ENCODE measurements around the gene LMCD1.
"Not testable (repeated sequence)": the region's sequence is repeated elsewhere in the genome, so short reads cannot be mapped to it uniquely, and the experiment has no call there.

The LMCD1 gene

GRCh38 chr3:8562081-8562595 is 60.5 kb downstream of the LMCD1 start:
- no peak for DNase-seq (ENCODE audit: low read depth)

GRCh38 chr3:8563146-8563545 is 61.5 kb downstream of the LMCD1 start:
- DNase-seq (ENCODE audit: low read depth), result no peak

- DNase-seq (ENCODE audit: low read depth), result no peak
These were observed 62.0 kb downstream of the LMCD1 start for GRCh38 chr3:8563597-8563996.

GRCh38 chr3:8565376-8565775 is 63.8 kb downstream of the LMCD1 start:
- DNase-seq (ENCODE audit: low read depth), result no peak

GRCh38 chr3:8567784-8568575 is 66.4 kb downstream of the LMCD1 start:
- no peak for DNase-seq (ENCODE audit: low read depth)

GRCh38 chr3:8571256-8571655 is 69.6 kb downstream of the LMCD1 start:
- DNase-seq (ENCODE audit: low read depth), result no peak

GRCh38 chr3:8573342-8573926 is 71.8 kb downstream of the LMCD1 start:
- DNase-seq (ENCODE audit: low read depth), result no peak

- no peak for DNase-seq (ENCODE audit: low read depth)
These were observed 72.5 kb downstream of the LMCD1 start for GRCh38 chr3:8574040-8574669.

GRCh38 chr3:8574670-8575322 is 73.2 kb downstream of the LMCD1 start:
- no peak for DNase-seq (ENCODE audit: low read depth)

- DNase-seq (ENCODE audit: low read depth), result no peak
These were observed 73.9 kb downstream of the LMCD1 start for GRCh38 chr3:8575364-8576104.

GRCh38 chr3:8576436-8576835 is 74.8 kb downstream of the LMCD1 start:
- no peak for DNase-seq (ENCODE audit: low read depth)

- peak; percentile 13 for DNase-seq (ENCODE audit: low read depth)
These were observed 75.4 kb downstream of the LMCD1 start for GRCh38 chr3:8576841-8577571.

- DNase-seq (ENCODE audit: low read depth), result no peak
These were observed 76.7 kb downstream of the LMCD1 start for GRCh38 chr3:8578282-8578681.

- no peak for DNase-seq (ENCODE audit: low read depth)
These were observed 77.5 kb downstream of the LMCD1 start for GRCh38 chr3:8579096-8579495.

- no peak for DNase-seq (ENCODE audit: low read depth)
These were observed 78.3 kb downstream of the LMCD1 start for GRCh38 chr3:8579943-8580342.

- not testable (repeated sequence) for DNase-seq (ENCODE audit: low read depth)
These were observed 78.8 kb downstream of the LMCD1 start for GRCh38 chr3:8580434-8580833.

GRCh38 chr3:8581373-8581772 is 79.8 kb downstream of the LMCD1 start:
- no peak for DNase-seq (ENCODE audit: low read depth)

- DNase-seq (ENCODE audit: low read depth), result no peak
These were observed 80.3 kb downstream of the LMCD1 start for GRCh38 chr3:8581806-8582445.

- DNase-seq (ENCODE audit: low read depth), result no peak
These were observed 83.0 kb downstream of the LMCD1 start for GRCh38 chr3:8584661-8585060.

GRCh38 chr3:8589880-8590556 is 88.4 kb downstream of the LMCD1 start:
- DNase-seq (ENCODE audit: low read depth), result no peak
